SK-N-SH treated with all-trans-retinoic acid at 6 μM for 48 hours (cell line): ENCODE measurements around the gene CRAMP1.
A peak's percentile ranks its signal among the peaks of the same experiment; 100 is the strongest.

ENCODE experiments used
- ATAC-seq: fragments of 200-7000 bp; cut with Tn5 transposase; 3 replicates; pipeline ENCODE4 v1.9.1; 2020; ENCODE audit warnings: mild to moderate bottlenecking, moderate library complexity
- BACH2 ChIP-seq: fragments of 250-450 bp; sonication (Bioruptor Pico); IDR thresholded peaks from 2 replicates; pipeline ENCODE4 v1.9.0; 2021; ENCODE audit warnings: mild to moderate bottlenecking, borderline replicate concordance
- CREB5 ChIP-seq: fragments of 250-450 bp; sonication (Bioruptor Pico); IDR thresholded peaks from 2 replicates; pipeline ENCODE4 v1.5.1; 2020; ENCODE audit warnings: low read depth, mild to moderate bottlenecking, moderate library complexity
- CSDC2 ChIP-seq: fragments of 250-450 bp; sonication (Bioruptor Pico); IDR thresholded peaks from 2 replicates; pipeline ENCODE4 v1.5.0; 2020; ENCODE audit warnings: mild to moderate bottlenecking, moderate library complexity
- ESRRG ChIP-seq: fragments of 250-450 bp; sonication (Bioruptor Pico); IDR thresholded peaks from 2 replicates; pipeline ENCODE4 v1.6.1; 2021; ENCODE audit warnings: mild to moderate bottlenecking
- GLIS3 ChIP-seq: fragments of 250-450 bp; sonication (Bioruptor Pico); IDR thresholded peaks from 2 replicates; pipeline ENCODE4 v1.5.0; 2020; ENCODE audit warnings: mild to moderate bottlenecking, moderate library complexity
- ISL1 ChIP-seq: fragments of 250-450 bp; sonication (Bioruptor Pico); IDR thresholded peaks from 2 replicates; pipeline ENCODE4 v2.1.2; 2022; ENCODE audit warnings: mild to moderate bottlenecking, moderate library complexity
- OSR1 ChIP-seq: fragments of 250-450 bp; sonication (Bioruptor Pico); IDR thresholded peaks from 2 replicates; pipeline ENCODE4 v1.8.0; 2022; ENCODE audit warnings: moderate library complexity, mild to moderate bottlenecking, inconsistent platforms
- PATZ1 ChIP-seq: fragments of 250-450 bp; sonication (Bioruptor Pico); IDR thresholded peaks from 2 replicates; pipeline ENCODE4 v1.8.0; 2020; ENCODE audit warnings: mild to moderate bottlenecking, moderate library complexity, borderline replicate concordance
- POU6F1 ChIP-seq: fragments of 250-450 bp; sonication (Bioruptor Pico); IDR thresholded peaks from 2 replicates; pipeline ENCODE4 v1.8.0; 2021; ENCODE audit warnings: low read depth, mild to moderate bottlenecking, moderate library complexity, borderline replicate concordance
- PPARA ChIP-seq: fragments of 250-450 bp; sonication (Bioruptor Pico); IDR thresholded peaks from 2 replicates; pipeline ENCODE4 v1.5.0; 2020; ENCODE audit warnings: mild to moderate bottlenecking, borderline replicate concordance
- RARB ChIP-seq: fragments of 250-450 bp; sonication (Bioruptor Pico); IDR thresholded peaks from 2 replicates; pipeline ENCODE4 v1.8.0; 2021; ENCODE audit warnings: mild to moderate bottlenecking, moderate library complexity
- SNAI2 ChIP-seq: fragments of 250-450 bp; sonication (Bioruptor Pico); IDR thresholded peaks from 2 replicates; pipeline ENCODE4 v1.5.0; 2020; ENCODE audit warnings: mild to moderate bottlenecking, moderate library complexity
- TCF4 ChIP-seq: fragments of 250-450 bp; sonication (Bioruptor Pico); IDR thresholded peaks from 2 replicates; pipeline ENCODE4 v1.8.0; 2021; ENCODE audit warnings: mild to moderate bottlenecking, moderate library complexity, borderline replicate concordance
- TOX ChIP-seq: fragments of 250-450 bp; sonication (Bioruptor Pico); IDR thresholded peaks from 2 replicates; pipeline ENCODE4 v1.8.0; 2021; ENCODE audit warnings: mild to moderate bottlenecking, moderate library complexity, borderline replicate concordance
- TSHZ2 ChIP-seq: fragments of 250-450 bp; sonication (Bioruptor Pico); IDR thresholded peaks from 2 replicates; pipeline ENCODE4 v1.5.0; 2020; ENCODE audit warnings: mild to moderate bottlenecking, moderate library complexity
- ZC3H10 ChIP-seq: fragments of 250-450 bp; sonication (Bioruptor Pico); IDR thresholded peaks from 2 replicates; pipeline ENCODE4 v1.5.1; 2021; ENCODE audit warnings: mild to moderate bottlenecking, moderate library complexity
- ZFP3 ChIP-seq: fragments of 250-450 bp; sonication (Bioruptor Pico); IDR thresholded peaks from 2 replicates; pipeline ENCODE4 v1.5.0; 2020; ENCODE audit warnings: mild to moderate bottlenecking, moderate library complexity
- ZFP30 ChIP-seq: fragments of 450-650 bp; formaldehyde crosslinking; IDR thresholded peaks from 2 replicates; pipeline ENCODE4 v1.5.0; 2022; ENCODE audit warnings: mild to moderate bottlenecking, moderate library complexity
- ZNF565 ChIP-seq: fragments of 450-650 bp; formaldehyde crosslinking; conservative IDR thresholded peaks from 2 replicates; pipeline ENCODE4 v1.5.0; 2020; ENCODE audit warnings: low read depth, mild to moderate bottlenecking, moderate library complexity
- ZNF70 ChIP-seq: fragments of 450-650 bp; formaldehyde crosslinking; IDR thresholded peaks from 2 replicates; pipeline ENCODE4 v1.5.0; 2020; ENCODE audit warnings: mild to moderate bottlenecking, moderate library complexity
- ZNF8 ChIP-seq: fragments of 450-650 bp; formaldehyde crosslinking; IDR thresholded peaks from 2 replicates; pipeline ENCODE4 v1.5.0; 2020; ENCODE audit warnings: mild to moderate bottlenecking, moderate library complexity

Gene CRAMP1

GRCh38 chr16:1688807-1689560 lies 76.8 kb downstream of the CRAMP1 start:
- peak; percentile 43; the same call in 2 of the 3 replicates for ATAC-seq

GRCh38 chr16:1689853-1690252 lies 77.7 kb downstream of the CRAMP1 start:
- ATAC-seq: no peak
- TF ChIP-seq ZFP30 (CRISPR knock-in tag): no peak
- no peak for TF ChIP-seq TSHZ2 (CRISPR knock-in tag)
- TF ChIP-seq POU6F1 (CRISPR knock-in tag): no peak
- no peak for TF ChIP-seq PPARA (CRISPR knock-in tag)
- no peak for TF ChIP-seq ESRRG (CRISPR knock-in tag)
- no peak for TF ChIP-seq SNAI2 (CRISPR knock-in tag)
- TF ChIP-seq ZFP3: no peak
- no peak for TF ChIP-seq PATZ1
- no peak for TF ChIP-seq ZNF70 (CRISPR knock-in tag)

More at GRCh38 chr16:1688807-1689560, 76.8 kb downstream of the CRAMP1 start:
- TF ChIP-seq PATZ1 (no peak), SNAI2 (CRISPR knock-in tag) (no peak), TSHZ2 (CRISPR knock-in tag) (no peak), ZFP30 (CRISPR knock-in tag) (no peak), TOX (CRISPR knock-in tag) (no peak)

GRCh38 chr16:1690810-1691209 lies 78.7 kb downstream of the CRAMP1 start:
- TF ChIP-seq CSDC2 (CRISPR knock-in tag) (no peak), PATZ1 (no peak), SNAI2 (CRISPR knock-in tag) (no peak), ZC3H10 (CRISPR knock-in tag) (no peak), ZNF8 (no peak), BACH2 (CRISPR knock-in tag) (no peak), OSR1 (CRISPR knock-in tag) (no peak), ZFP30 (CRISPR knock-in tag) (no peak), TOX (CRISPR knock-in tag) (no peak), PPARA (CRISPR knock-in tag) (no peak), CREB5 (no peak), ZNF565 (CRISPR knock-in tag) (no peak), RARB (CRISPR knock-in tag) (no peak), ZFP3 (no peak), ISL1 (CRISPR knock-in tag) (no peak), ZNF70 (CRISPR knock-in tag) (no peak), TCF4 (CRISPR knock-in tag) (no peak), ESRRG (CRISPR knock-in tag) (no peak), GLIS3 (CRISPR knock-in tag) (no peak)
- no peak for ATAC-seq
